Measurements from ENCODE around the gene PCK2.
A peak's percentile ranks its signal among the peaks of the same experiment; 100 is the strongest.

The PCK2 gene

DNA sequence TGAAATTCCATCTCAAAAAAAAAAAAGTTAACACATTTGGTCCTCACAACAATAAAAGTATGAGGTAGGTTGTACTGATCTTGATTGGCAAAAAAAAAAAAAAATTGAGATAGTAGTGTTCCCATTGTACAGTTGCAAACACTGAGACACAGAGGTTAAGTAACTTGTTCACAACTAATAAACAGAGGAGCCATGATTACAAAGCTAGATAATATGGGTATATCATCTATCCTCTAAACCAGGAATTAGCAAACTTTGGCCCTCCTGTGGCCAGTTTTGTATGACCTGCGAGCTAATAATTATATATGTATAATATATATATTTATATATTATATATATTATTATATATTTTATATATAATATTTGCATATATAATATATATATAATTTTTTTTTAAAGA lies 39.6 kb downstream of the PCK2 start:
- TF ChIP-seq FOXM1 (IDR thresholded peaks at IDR 0.05; ENCODE audit: borderline replicate concordance, low read depth) (no peak), NFIC (IDR thresholded peaks at IDR 0.05) (no peak), ZBTB7A (IDR thresholded peaks at IDR 0.05; ENCODE audit: low read depth) (no peak), TAF1 (IDR thresholded peaks at IDR 0.05; ENCODE audit: low read depth) (no peak), TCF12 (IDR thresholded peaks at IDR 0.05; ENCODE audit: low read depth) (no peak), TEAD4 (IDR thresholded peaks at IDR 0.05) (no peak), EP300 (IDR thresholded peaks at IDR 0.05; ENCODE audit: borderline replicate concordance) (no peak), REST (IDR thresholded peaks at IDR 0.05; ENCODE audit: low read depth) (no peak), EGR1 (IDR thresholded peaks at IDR 0.05) (no peak), CREB1 (IDR thresholded peaks at IDR 0.05; ENCODE audit: low read depth) (no peak), YY1 (IDR thresholded peaks at IDR 0.05; ENCODE audit: low read depth) (no peak), CEBPB (IDR thresholded peaks at IDR 0.05) (no peak), RAD21 (IDR thresholded peaks at IDR 0.05; ENCODE audit: low read depth) (no peak)
- TF ChIP-seq, protein P1, sequence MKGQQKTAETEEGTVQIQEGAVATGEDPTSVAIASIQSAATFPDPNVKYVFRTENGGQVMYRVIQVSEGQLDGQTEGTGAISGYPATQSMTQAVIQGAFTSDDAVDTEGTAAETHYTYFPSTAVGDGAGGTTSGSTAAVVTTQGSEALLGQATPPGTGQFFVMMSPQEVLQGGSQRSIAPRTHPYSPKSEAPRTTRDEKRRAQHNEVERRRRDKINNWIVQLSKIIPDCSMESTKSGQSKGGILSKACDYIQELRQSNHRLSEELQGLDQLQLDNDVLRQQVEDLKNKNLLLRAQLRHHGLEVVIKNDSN (IDR thresholded peaks at IDR 0.05): no peak
- TF ChIP-seq, protein P2, sequence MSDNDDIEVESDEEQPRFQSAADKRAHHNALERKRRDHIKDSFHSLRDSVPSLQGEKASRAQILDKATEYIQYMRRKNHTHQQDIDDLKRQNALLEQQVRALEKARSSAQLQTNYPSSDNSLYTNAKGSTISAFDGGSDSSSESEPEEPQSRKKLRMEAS (IDR thresholded peaks at IDR 0.05): no peak

DNA sequence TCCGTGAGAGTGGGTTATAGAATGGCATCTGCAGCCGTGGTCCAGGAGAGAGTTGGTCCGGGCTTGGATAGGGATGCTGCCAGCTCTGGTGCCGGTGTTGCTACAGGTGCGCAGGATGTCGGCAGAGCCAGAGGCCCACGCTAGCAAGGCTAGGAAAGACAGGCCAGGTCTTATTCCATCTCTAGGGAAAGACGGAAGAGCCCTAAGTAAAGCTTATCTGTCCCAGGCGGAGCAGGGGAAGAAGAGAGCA lies 41.4 kb downstream of the PCK2 start:
- TF ChIP-seq EGR1 (IDR thresholded peaks at IDR 0.05): no peak
- no peak for TF ChIP-seq RAD21 (IDR thresholded peaks at IDR 0.05; ENCODE audit: low read depth)
- TF ChIP-seq ZBTB7A (IDR thresholded peaks at IDR 0.05; ENCODE audit: low read depth): no peak
- TF ChIP-seq CEBPB (IDR thresholded peaks at IDR 0.05): no peak
- no peak for TF ChIP-seq CREB1 (IDR thresholded peaks at IDR 0.05; ENCODE audit: low read depth)
- TF ChIP-seq, protein P2 (IDR thresholded peaks at IDR 0.05): no peak
- no peak for TF ChIP-seq REST (IDR thresholded peaks at IDR 0.05; ENCODE audit: low read depth)
- TF ChIP-seq EP300 (IDR thresholded peaks at IDR 0.05; ENCODE audit: borderline replicate concordance): no peak
- TF ChIP-seq, protein P1 (IDR thresholded peaks at IDR 0.05): no peak
- TF ChIP-seq TEAD4 (IDR thresholded peaks at IDR 0.05): no peak
- no peak for TF ChIP-seq NFIC (IDR thresholded peaks at IDR 0.05)
- TF ChIP-seq FOXM1 (IDR thresholded peaks at IDR 0.05; ENCODE audit: borderline replicate concordance, low read depth): no peak
- no peak for TF ChIP-seq YY1 (IDR thresholded peaks at IDR 0.05; ENCODE audit: low read depth)
- TF ChIP-seq TAF1 (IDR thresholded peaks at IDR 0.05; ENCODE audit: low read depth): no peak
- TF ChIP-seq TCF12 (IDR thresholded peaks at IDR 0.05; ENCODE audit: low read depth): no peak

GRCh38 chr14:24135834-24136683 lies 41.9 kb downstream of the PCK2 start, which contains the start of gene PSME1:
Gene PSME1, plus strand, starts transcription at chr14:24136194. Its CDS starts 69 bp downstream, at chr14:24136263.
- no peak for TF ChIP-seq YY1 (IDR thresholded peaks at IDR 0.05; ENCODE audit: low read depth)
- TF ChIP-seq, protein P2 (IDR thresholded peaks at IDR 0.05): peak; percentile 19; the same call in 1 of the 2 replicates
- peak; percentile 81; the same call in 1 of the 2 replicates for TF ChIP-seq ZBTB7A (IDR thresholded peaks at IDR 0.05; ENCODE audit: low read depth)

GRCh38 chr14:24136684-24137528 lies 42.8 kb downstream of the PCK2 start:
- TF ChIP-seq REST (IDR thresholded peaks at IDR 0.05; ENCODE audit: low read depth) (no peak), RAD21 (IDR thresholded peaks at IDR 0.05; ENCODE audit: low read depth) (no peak), CEBPB (IDR thresholded peaks at IDR 0.05) (no peak), TCF12 (IDR thresholded peaks at IDR 0.05; ENCODE audit: low read depth) (no peak), EGR1 (IDR thresholded peaks at IDR 0.05) (no peak), FOXM1 (IDR thresholded peaks at IDR 0.05; ENCODE audit: borderline replicate concordance, low read depth) (no peak), CREB1 (IDR thresholded peaks at IDR 0.05; ENCODE audit: low read depth) (no peak), TEAD4 (IDR thresholded peaks at IDR 0.05) (no peak), NFIC (IDR thresholded peaks at IDR 0.05) (no peak), TAF1 (IDR thresholded peaks at IDR 0.05; ENCODE audit: low read depth) (no peak), EP300 (IDR thresholded peaks at IDR 0.05; ENCODE audit: borderline replicate concordance) (no peak), ZBTB7A (IDR thresholded peaks at IDR 0.05; ENCODE audit: low read depth) (no peak), YY1 (IDR thresholded peaks at IDR 0.05; ENCODE audit: low read depth) (no peak)
- TF ChIP-seq, protein P1 (IDR thresholded peaks at IDR 0.05): no peak
- TF ChIP-seq, protein P2 (IDR thresholded peaks at IDR 0.05): no peak
